GM23248 (cell line): Measurements from ENCODE around the gene DRD4.

Source experiments
- EZH2 ChIP-seq: fragments of 200-600 bp; sonication (generic); IDR thresholded peaks from 2 replicates; pipeline ENCODE4 v1.6.1; 2018; ENCODE audit warnings: antibody characterized with exemption, mild to moderate bottlenecking; ENCODE audit not compliant: insufficient read depth, poor library complexity, severe bottlenecking
- EZH2phosphoT487 ChIP-seq: fragments of 200-600 bp; sonication (generic); IDR thresholded peaks from 2 replicates; pipeline ENCODE4 v1.6.1; 2018; ENCODE audit warnings: antibody characterized with exemption, moderate library complexity, mild to moderate bottlenecking, low read depth; ENCODE audit not compliant: insufficient read depth

DNA sequence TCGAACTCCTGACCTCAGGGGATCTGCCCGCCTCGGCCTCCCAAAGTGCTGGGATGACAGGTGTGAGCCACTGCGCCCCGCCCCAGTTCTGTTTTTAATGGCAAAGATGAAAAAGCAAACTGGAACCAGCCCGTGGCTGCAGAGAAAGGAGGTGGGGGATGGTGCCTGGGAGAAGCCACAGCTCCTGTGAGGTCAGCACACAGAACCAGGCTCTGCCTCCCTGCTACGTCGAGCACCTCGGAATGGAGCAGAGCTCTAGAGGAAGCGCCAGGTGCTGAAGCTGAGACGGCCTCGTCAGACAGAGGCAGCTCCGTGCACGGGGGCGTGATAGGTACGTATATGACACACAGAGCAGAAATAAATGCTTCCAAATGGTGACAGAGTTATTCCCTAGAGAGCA, 8.5 kb downstream of the DRD4 start:
- TF ChIP-seq EZH2phosphoT487 (no peak), EZH2 (no peak)
